Vagina (tissue), 2 donors: ENCODE results near the gene TNFAIP8L3. TPM values are rescaled to one million over a fixed set of nuclear protein-coding genes. Genes with fewer than 3 reads are reported as not detected.
A peak's percentile ranks its signal among the peaks of the same experiment; 100 is the strongest.
"Not testable (repeated sequence)": the region's sequence is repeated elsewhere in the genome, so short reads cannot be mapped to it uniquely, and the experiment has no call there.

ENCODE experiments used
- DNase-seq, 2 donors: peaks; one replicate each; pipeline ENCODE4 v3.0.0-alpha.2; 2017; ENCODE audit errors: extremely low spot score in 2 of 2
- H3K27ac ChIP-seq: fragments of 200-600 bp; sonication (generic); one replicate; pipeline ENCODE4 v1.5.1; 2019
- H3K27me3 ChIP-seq: fragments of 200-600 bp; sonication (generic); one replicate; pipeline ENCODE4 v1.5.1; 2019
- H3K36me3 ChIP-seq, 2 donors: fragments of 200-600 bp; sonication (generic); one replicate each; pipeline ENCODE4 v1.5.1; 2017 to 2019
- H3K4me1 ChIP-seq: fragments of 200-600 bp; sonication (generic); one replicate; pipeline ENCODE4 v1.5.1; 2019
- H3K4me3 ChIP-seq, 2 donors: fragments of 200-600 bp; sonication (generic); 1 replicate in 1 of 2; 2 replicates in 1 of 2; pipeline ENCODE4 v1.5.1; 2016 to 2019
- H3K9me3 ChIP-seq: fragments of 200-600 bp; sonication (generic); one replicate; pipeline ENCODE4 v1.5.1; 2019
- POLR2A ChIP-seq, 2 donors: fragments of 450-650 bp; IDR thresholded peaks; one replicate each; pipeline ENCODE4 v1.6.1; 2017; ENCODE audit warnings: antibody characterized with exemption in 2 of 2, mild to moderate bottlenecking in 2 of 2, moderate library complexity in 2 of 2
- POLR2AphosphoS5 ChIP-seq, 2 donors: sonication (generic); formaldehyde crosslinking; IDR thresholded peaks; one replicate each; pipeline ENCODE4 v1.9.0; 2017; ENCODE audit warnings: antibody characterized with exemption in 2 of 2, mild to moderate bottlenecking in 2 of 2, low read depth in 1 of 2; ENCODE audit not compliant: insufficient read depth in 1 of 2
- intact Hi-C: fragments of 100-400 bp; cut with DNase I; formaldehyde crosslinking; loops from one replicate; pipeline ENCODE4 v1.15.1; 2023
- total RNA-seq: library from RNA; depleted of rRNA; stranded (reverse); fragments of >200 nt; gene quantifications from one replicate; pipeline ENCODE4 v1.2.3, GENCODE V29; 2016
- TF ChIP-seq, protein P1 (sequence below), 3 experiments: fragments of 450-650 bp in 2 of 3; fragments of 200-600 bp in 1 of 3; sonication (generic) in 1 of 3; IDR thresholded peaks; one replicate each; pipeline ENCODE4 v1.5.1; 2017 to 2019; ENCODE audit warnings: antibody characterized with exemption in 3 of 3, mild to moderate bottlenecking in 2 of 3, moderate library complexity in 2 of 3

The TNFAIP8L3 gene
- total RNA-seq: 21.9 TPM

DNA sequence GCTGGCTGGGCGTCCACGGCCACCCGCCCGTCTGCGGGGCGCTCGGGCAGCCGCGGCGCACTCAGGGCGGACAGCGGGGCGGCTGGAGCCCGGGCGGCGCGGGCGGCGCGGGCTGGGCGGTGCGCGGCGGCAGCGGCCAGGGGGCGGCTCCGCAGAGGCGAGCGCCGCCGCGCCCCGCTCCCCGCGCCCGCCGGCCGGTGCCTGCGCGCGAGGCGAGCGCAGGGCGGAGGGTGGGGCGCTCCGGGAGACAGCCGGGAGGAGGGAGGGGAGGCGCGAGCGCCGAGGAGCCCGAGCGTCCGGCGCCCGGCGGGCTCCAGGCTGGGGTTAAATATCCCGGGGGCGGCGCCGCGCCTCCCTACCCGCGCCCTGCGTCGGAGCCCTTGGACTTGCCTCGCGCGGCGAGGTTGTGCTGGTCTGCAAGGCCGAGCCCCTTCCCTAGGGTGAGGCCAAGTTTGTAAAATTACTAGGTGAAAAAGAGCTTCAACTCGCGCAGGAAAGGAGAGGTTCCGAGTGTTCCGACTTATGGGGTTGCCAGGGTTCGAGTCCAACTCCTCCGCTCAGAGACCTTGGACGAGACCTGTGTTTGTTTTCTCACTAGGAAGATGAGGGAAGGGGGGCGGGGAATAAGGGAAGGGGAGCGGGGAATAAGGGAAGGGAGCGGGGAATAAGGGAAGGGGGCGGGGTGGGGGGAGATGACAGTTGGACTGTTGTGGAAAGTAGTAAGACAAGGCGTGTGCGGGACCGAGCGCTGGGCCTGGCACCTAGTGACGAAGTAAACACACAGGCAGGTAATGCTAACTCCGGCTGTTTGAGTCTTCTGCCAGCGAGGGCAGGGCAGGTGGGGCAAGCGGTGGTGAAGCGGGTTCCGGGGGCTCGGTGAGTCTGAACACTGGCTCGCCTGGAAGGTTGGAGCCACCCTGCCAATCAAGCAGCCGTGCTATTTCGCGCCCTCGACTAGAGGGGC is at the start of gene TNFAIP8L3:
Gene TNFAIP8L3, minus strand, starts transcription at position 301 of the 964 bp plus-strand sequence. CDS start 311 bp downstream, outside the sequence.
- peaks cover 54% of the 10 kb centered on the region for H3K4me1 ChIP-seq

DNA sequence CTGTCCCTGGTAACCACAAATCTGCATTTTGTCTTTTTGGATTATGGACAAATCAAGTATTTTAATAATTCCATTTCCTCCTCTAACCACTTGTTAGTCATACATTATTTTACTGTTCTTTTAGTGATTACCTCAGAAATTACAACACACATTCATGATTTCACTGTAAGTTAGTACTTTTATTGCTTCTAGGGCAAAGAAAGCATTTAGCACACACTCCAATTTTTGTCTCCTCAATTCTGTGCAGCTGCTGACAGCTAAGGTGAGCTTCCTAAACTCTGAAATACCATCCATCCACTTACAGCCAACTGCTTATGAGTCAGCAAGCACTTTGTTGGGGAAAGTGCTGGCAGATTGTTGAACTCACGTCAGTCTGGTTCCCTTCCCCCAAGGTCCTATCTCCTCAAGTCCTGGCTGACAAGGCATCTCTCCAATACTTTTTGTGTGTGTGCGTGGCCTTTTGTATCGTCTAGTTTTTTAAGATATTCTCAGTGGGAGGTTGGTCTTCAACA is 49.4 kb upstream of the TNFAIP8L3 start:
- Histone ChIP-seq H3K36me3 (no peaks in the 10 kb centered on the region), H3K4me3 (no peak overlapping the region), H3K9me3 (no peaks in the 10 kb centered on the region), H3K27me3 (no peaks in the 10 kb centered on the region), H3K4me1 (no peaks in the 10 kb centered on the region), H3K27ac (no peak overlapping the region)
- TF ChIP-seq, protein P1, sequence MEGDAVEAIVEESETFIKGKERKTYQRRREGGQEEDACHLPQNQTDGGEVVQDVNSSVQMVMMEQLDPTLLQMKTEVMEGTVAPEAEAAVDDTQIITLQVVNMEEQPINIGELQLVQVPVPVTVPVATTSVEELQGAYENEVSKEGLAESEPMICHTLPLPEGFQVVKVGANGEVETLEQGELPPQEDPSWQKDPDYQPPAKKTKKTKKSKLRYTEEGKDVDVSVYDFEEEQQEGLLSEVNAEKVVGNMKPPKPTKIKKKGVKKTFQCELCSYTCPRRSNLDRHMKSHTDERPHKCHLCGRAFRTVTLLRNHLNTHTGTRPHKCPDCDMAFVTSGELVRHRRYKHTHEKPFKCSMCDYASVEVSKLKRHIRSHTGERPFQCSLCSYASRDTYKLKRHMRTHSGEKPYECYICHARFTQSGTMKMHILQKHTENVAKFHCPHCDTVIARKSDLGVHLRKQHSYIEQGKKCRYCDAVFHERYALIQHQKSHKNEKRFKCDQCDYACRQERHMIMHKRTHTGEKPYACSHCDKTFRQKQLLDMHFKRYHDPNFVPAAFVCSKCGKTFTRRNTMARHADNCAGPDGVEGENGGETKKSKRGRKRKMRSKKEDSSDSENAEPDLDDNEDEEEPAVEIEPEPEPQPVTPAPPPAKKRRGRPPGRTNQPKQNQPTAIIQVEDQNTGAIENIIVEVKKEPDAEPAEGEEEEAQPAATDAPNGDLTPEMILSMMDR (IDR thresholded peaks at IDR 0.05): no peak
- TF ChIP-seq POLR2AphosphoS5 (IDR thresholded peaks at IDR 0.05; ENCODE audit: insufficient read depth in 1 of 2, low read depth in 1 of 2) (no peak), POLR2A (IDR thresholded peaks at IDR 0.05) (no peak)
- no peak for DNase-seq
- intact Hi-C loops: no loop called here

More for the DNA sequence above, at the start of gene TNFAIP8L3:
- no peaks in the 10 kb centered on the region for H3K9me3 ChIP-seq
- H3K36me3 ChIP-seq: no peaks in the 10 kb centered on the region
- no peaks in the 10 kb centered on the region for H3K27me3 ChIP-seq
- H3K27ac ChIP-seq: peak within 1 kb of the TSS; percentile 72
- intact Hi-C loops: no loop called here
- TF ChIP-seq POLR2A (IDR thresholded peaks at IDR 0.05) (no peak), POLR2AphosphoS5 (IDR thresholded peaks at IDR 0.05; ENCODE audit: insufficient read depth in 1 of 2, low read depth in 1 of 2) (no peak)
- DNase-seq: no peak
- H3K4me3 ChIP-seq: peak within 1 kb of the TSS; percentile 56 to 80

DNA sequence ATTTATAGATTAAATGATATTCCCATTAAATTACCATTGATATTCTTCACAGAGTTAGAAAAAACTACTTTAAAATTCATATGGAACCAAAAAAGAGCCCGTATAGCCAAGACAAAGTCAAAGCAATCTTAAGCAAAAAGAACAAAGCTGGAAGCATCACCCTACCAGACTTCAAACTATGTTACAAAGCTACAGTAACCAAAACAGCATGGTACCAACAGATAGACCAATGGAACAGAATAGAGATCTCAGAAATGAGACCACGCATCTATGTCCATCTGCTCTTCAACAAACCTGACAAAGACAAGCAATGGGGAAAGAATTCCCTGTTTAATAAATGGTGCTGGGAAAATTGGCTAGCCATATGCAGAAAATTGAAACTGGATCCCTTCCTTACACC is 45.6 kb upstream of the TNFAIP8L3 start:
- H3K27me3 ChIP-seq, H3K9me3 ChIP-seq, H3K27ac ChIP-seq, intact Hi-C loops, DNase-seq, H3K4me3 ChIP-seq, H3K4me1 ChIP-seq, H3K36me3 ChIP-seq: not testable (repeated sequence)

DNA sequence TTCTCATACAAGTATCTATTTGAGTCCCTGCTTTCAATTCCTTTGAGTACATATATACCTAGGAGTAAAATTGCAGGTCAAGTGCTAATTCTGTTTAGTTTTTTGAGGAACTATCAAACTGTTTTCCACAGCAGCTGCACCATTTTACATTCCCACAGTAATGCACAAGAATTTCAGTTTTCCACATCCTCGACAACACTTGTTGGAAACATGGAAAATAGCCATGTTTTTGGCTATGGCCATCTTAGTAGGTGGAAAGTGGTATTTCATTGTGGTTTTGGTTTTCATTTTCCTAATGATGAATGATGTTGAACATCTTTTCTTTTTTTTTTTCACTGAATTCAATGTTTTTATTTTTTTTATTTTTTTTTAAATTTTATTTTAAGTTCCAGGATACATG is 44.4 kb upstream of the TNFAIP8L3 start:
- DNase-seq: no peak
- Histone ChIP-seq H3K27me3 (no peaks in the 10 kb centered on the region), H3K4me3 (no peak overlapping the region), H3K27ac (no peak overlapping the region), H3K9me3 (no peaks in the 10 kb centered on the region), H3K4me1 (peaks cover under 1% of the 10 kb centered on the region), H3K36me3 (no peaks in the 10 kb centered on the region)
- intact Hi-C loops: no loop called here
- TF ChIP-seq POLR2A (IDR thresholded peaks at IDR 0.05) (no peak), POLR2AphosphoS5 (IDR thresholded peaks at IDR 0.05; ENCODE audit: insufficient read depth in 1 of 2, low read depth in 1 of 2) (no peak)
- TF ChIP-seq, protein P1 (IDR thresholded peaks at IDR 0.05): no peak

DNA sequence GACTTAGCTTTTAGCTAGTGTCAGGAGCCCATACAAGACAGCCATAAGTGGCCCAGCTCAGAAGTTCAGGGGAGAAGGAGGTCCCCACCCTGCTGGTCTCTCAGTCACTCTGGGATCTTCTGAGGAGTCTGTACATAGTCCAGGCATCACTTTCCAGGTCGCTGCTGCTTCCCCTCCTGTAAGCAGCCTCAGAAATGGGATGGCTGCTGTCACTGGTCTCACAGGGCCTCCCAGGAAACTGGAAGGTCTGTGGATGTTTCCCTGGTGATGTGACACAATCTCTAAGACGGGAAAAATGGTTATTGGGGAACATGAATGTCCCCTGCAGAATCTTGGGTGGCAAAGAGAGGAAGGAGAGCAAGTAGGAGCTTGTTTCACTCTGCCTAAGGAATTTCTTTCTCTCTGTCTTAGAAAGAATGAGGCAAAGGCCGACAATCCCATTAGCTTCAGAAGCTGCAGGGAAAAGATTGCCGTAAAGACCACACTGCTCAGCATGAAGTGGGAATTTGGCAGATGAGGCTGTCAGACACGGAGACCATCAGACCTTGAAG is 43.2 kb upstream of the TNFAIP8L3 start:
- no peak overlapping the region for H3K27ac ChIP-seq
- H3K4me3 ChIP-seq: no peak overlapping the region
- DNase-seq: no peak
- no peaks in the 10 kb centered on the region for H3K27me3 ChIP-seq
- no peaks in the 10 kb centered on the region for H3K9me3 ChIP-seq
- TF ChIP-seq POLR2A (IDR thresholded peaks at IDR 0.05): no peak
- TF ChIP-seq POLR2AphosphoS5 (IDR thresholded peaks at IDR 0.05; ENCODE audit: insufficient read depth in 1 of 2, low read depth in 1 of 2): no peak
- TF ChIP-seq, protein P1 (IDR thresholded peaks at IDR 0.05): no peak
- intact Hi-C loops: no loop called here
- peaks cover 11% of the 10 kb centered on the region for H3K4me1 ChIP-seq
- H3K36me3 ChIP-seq: no peaks in the 10 kb centered on the region
